K562 treated with DMSO at 1 percent for 4 hours (cell line): ENCODE data around the gene NELFB. TPM values are rescaled to one million over a fixed set of nuclear protein-coding genes. Genes with fewer than 3 reads are reported as not detected.

Source experiments
- total RNA-seq: library from RNA; unstranded; fragments of 300-600 nt; gene quantifications from 2 replicates; pipeline ENCODE4 v1.2.3, GENCODE V29; 2022; ENCODE audit not compliant: insufficient read depth

Gene NELFB
- 84.5 and 89.8 TPM in 2 replicates for total RNA-seq

DNA sequence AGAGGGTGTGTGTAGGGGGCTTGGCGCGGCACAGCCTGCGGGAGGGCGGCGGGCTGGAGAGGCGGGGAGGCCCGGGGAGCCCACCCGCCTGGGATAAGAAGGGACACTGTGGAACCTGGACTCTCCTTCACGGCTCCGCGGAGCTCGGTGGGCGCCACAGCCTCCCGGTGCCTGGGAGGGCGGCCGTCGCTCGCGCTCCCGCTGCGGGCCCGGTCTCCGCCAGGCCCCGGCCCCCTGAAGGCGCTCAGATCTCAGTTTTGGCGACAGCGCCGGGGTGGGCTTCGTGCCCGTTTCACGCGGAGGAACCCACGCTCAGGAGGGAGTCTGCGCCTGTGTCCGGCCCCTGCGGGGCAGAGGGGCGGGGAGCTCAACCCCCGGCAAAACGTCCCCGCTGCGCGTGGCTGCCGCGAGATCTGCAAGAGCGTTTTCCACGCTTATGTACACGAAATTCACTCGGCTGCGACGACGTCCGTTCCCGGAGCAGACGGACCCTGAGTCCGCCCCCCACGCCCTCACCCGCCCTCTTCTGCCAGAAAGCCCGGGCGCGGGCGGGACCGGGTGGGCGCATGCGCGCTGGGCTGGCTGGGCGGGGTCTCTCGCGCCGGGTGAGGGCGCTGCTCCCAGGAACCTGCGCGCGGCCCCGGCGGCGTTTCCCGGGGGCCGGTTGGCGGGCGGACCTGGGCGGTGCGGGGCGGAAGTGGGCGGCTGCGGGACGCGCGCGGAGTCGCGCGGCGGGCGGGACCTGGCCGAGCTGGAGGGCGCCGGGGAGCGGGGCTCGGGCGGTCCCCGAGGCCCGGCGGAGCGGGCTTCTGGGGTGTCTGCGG lies at the start of gene NELFB:
TSS of gene NELFB (plus strand) at position 704 of the 824 bp plus-strand sequence.

DNA sequence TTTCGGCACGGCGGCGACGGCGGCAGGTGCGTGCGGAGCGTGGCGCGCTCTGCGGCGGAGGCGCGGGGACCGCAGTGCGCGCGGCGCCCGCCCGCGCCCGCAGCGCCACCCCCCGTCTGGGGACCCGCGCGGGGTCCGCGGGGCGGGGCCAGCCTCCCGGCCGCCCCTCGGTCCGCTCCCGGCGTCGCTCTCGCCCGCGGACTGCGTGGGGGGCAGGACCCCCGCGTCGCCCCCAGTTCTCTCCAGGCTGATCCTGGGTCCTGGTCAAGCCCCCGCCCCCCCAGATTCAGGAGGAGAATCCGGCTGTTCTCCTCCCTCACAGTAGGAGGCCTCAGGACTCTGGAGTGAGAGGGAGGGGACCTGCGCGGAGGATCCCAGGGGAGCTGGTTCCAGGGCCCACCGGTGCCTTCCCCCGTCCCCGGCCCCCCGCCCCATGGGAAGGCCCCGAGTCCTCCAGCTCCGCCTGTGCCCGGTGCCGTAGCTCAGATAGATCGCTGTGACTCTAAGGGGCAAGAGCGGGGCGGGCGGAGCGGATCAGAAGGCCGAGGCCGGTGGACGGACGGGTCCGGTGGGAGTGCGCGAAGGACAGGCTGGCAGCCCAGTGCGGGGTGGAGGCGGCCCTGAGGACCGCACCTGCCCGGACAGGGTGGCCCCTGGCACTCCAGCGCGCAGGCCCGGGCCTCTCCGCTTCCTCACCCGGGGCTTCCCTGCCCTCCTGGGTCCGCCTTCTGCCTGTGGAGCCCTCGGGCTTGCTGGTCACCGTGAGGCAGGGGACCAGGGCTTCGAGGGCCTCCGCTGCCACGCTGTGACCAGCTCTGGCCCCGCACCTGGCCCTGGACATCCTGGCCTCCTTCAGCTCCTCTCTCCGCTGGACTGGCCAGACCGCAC lies 32.7 kb upstream of the NELFB start, which contains the start of gene RNF208:
TSS of gene RNF208 (minus strand) at position 51 of the 888 bp plus-strand sequence. CDS start 1,028 bp downstream, outside the sequence.

DNA sequence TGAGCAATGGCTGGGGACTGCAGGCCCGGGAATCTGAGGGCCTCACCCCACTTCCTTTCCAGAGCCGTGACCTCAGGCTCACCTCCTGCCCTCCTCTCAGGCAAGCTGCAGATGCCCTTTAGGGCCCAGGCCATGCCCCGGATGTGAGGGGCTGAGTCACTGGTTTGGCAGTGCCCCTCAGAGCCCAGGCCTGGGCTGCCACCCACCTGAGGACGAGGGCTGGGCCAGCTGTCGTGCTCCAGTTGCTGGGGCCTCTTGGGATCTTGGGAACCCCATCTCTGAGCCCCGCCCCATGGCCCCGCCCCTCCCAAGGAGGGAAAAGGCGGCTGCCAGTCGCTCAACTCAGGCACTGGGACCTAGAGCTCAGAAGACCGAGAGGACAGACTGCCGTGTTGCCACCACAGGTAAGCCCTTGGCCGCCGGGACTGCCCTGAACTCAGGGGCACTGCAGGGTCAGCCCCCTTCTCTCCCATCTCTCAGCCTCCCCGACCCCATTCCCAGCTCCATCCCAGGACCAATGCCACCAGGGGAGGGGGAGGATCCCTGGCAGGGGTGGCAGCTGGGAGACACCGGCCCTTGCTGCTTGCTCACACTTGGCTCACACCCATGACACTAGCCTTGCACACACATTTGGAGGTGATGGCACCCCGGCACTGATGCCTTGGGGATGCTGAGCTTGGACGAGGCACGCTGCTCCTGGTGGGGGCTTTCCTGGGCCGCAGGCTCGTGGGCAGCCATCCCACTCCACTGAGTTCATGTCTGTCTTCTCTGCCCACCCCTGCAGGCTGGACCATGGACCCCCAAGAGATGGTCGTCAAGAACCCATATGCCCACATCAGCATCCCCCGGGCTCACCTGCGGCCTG lies 30.1 kb upstream of the NELFB start, which contains the start of gene CYSRT1:
TSS of gene CYSRT1 (plus strand) at position 345 of the 865 bp plus-strand sequence. CDS start at position 793, 448 bp downstream.

DNA sequence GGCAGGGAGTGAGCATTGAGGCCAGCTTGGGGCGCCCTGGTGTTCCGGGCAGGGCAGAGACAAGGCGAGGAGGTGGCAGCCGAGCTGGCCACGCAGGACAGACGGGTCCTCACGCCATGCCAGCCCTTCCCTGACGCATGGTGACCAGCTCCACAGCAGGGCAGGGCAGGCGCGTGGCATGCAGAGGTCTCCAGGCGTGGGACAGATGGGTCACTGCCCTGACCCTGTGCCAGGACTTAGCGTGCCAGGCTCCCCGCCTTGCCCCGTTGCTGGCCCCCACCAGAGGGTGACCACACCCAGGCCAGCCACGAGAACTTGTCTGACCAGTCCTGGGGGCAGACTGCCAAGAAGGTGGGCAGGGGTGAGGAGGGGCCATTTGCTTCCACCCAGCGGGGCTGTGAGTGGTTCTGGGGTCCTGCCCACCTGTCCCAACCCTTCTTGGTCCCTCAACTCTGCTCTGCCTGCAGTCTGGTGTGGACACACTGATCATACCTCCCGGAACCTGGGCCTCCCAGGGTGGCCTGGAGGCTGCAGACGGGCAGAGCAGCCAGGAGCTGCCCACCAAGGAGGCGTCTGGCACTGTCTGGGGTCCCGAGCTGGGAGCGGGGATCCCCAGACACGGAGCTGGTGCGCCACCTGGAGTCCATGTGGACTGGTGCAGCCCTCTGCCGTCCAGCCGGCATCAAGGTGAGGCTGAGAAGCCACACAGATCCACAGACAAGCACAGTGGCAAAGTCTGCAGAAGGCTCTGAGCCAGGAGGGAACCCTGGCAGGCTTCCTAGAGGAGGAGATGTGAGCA lies 27.9 kb upstream of the NELFB start, which contains the start of gene RNF224:
TSS of gene RNF224 (plus strand) at position 449 of the 799 bp plus-strand sequence. CDS start 834 bp downstream, outside the sequence.

DNA sequence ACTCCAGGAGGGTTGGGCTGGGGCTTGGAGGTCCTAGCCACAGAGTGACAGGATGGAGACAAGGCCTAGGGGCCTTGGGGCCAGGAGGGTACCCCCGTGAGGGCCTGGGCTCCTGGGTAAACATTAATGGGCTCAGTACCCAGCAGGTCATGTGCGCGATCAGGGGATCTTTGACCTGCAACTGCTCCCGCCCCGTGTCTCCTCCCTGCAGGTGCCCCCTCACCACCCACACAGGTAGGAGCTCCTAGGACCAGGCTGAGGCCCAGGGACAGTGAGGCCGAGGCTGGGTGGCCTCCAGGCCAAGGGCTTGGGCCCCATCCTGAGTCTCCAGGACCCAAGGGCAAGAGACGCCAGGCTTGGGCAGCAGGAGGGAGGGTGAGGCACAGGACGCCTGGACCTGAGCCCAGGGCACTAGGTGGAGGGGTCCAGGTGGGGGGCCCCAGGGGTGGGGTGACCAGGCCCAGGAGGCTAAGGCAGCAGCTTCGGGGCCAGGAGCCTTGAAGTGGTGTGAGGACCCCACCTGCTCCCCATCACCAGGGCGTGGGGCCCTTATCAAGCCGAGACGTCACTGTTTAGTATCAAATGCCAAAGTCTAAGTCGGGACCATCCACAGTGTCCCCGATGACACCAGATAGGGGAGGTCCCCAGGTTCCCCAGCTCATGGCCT lies 24.3 kb upstream of the NELFB start, which contains the start of gene SLC34A3:
TSS of gene SLC34A3 (plus strand) at position 197 of the 667 bp plus-strand sequence. CDS start 802 bp downstream, outside the sequence.

DNA sequence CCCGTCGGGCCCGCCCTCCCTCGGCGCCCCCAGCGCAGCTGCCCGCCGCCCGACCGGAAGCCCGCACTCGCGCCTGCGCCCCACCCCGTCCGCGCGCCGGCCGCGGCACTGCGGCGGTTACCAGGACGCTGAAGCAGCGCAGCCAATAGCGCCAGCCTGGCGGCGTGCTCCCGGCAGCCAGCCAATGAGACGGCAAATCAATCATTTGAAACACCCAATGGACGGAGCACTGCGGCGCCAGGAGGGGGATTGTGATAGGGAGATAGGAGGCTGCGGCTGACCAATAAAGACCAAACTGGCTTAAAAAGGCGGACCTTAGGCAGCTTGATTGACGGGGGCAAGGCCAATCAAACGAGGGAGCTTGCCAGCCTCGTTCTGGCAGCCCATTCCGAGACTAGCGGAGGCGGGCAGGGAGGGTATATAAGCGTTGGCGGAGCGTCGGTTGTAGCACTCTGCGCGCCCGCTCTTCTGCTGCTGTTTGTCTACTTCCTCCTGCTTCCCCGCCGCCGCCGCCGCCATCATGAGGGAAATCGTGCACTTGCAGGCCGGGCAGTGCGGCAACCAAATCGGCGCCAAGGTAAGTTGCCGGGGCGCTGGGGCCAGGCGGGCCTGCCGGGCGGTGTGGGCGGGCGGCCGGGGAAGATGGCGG lies 14.2 kb upstream of the NELFB start, which contains the start of gene TUBB4B:
TSS of gene TUBB4B (plus strand) at position 447 of the 649 bp plus-strand sequence. CDS start at position 521, 74 bp downstream.

DNA sequence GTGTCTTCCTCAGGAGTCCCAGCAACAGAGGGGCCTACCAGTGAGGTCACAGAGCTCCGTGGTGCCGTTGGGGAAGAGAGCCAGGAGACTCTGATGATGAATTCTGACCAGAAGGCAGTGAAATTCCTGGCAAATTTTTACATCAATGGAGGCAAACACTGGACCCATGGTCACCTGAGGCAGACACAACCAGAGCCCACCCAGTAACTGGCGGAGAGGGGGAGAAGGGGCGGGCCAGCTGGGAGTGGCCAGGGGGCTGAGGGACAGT lies 4.0 kb upstream of the NELFB start, which contains the start of gene STPG3:
TSS of gene STPG3 (plus strand) at position 93 of the 268 bp plus-strand sequence. CDS start at position 94, 1 bp downstream.

DNA sequence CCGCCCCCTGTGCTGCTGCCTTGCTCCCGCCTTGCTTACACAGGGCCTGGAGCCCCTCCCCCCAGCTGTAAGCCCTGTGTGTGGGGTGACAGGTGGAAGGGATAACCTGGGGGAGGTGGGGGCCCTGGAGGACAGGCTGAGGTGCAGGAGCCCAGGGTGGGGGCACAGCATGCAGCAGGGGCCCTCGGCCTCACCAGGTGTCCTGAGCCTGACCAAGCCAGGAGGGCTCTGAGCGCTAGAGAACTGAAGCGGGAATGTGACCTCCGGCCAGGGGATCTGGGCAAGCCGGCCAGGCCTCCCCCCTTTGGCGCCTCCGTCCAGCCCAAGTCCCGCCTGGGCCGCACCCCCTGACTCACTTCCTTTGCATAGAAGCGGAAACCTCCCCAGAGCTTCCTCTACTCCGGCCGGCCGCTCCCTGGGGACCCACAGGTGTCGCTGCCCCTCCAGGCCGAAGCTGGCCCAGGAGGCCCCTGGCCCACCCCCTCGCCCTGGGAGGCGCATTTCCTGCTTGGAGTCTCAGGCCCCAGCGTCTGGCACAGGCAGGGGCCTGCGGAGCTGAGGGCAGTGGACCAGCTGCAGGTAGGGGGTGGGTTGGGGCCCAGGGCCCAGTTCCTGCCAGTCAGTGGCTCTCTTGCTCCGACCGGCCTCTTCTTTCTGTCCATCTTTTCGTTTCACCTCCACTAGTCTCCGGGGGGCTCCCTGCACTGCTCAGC lies 22.4 kb downstream of the NELFB start, which contains the start of gene TOR4A:
TSS of gene TOR4A (plus strand) at position 398 of the 713 bp plus-strand sequence. CDS start 964 bp downstream, outside the sequence.

DNA sequence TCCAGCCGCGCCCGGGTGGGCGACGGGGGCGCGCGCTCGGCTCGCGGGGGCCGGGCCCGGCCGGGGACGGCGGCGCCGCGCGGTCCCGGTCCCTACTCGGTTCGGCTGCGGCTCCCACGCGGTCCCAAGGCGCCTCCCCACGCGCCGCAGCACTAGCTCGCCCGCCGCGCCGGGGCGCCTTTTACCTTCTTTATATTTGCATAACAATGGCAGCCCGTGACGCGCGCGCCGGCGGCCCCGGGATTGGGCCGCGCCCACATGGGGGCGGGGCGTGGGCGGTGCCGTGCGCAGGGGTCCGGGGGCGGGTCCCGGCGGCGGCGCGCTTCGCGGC lies 47.0 kb downstream of the NELFB start, which contains the start of gene NRARP:
TSS of gene NRARP (minus strand) at position 154 of the 331 bp plus-strand sequence. CDS start 343 bp downstream, outside the sequence.

Other genes with a start within 250 kb of the NELFB start
- 14.1 and 26.4 TPM in 2 replicates for gene ABCA2, start 227.1 kb upstream of the NELFB start, total RNA-seq
- gene FUT7, start 223.2 kb upstream of the NELFB start, total RNA-seq, result not detected in 2 replicates
- gene NPDC1, start 209.2 kb upstream of the NELFB start, total RNA-seq, result 0.52 and 1.0 TPM in 2 replicates
- not detected in 2 replicates for gene ENTPD2, start 201.3 kb upstream of the NELFB start, total RNA-seq
- gene SAPCD2, start 184.8 kb upstream of the NELFB start, total RNA-seq, result 27.1 and 30.1 TPM in 2 replicates
- gene UAP1L1, start 177.8 kb upstream of the NELFB start, total RNA-seq, result 9.4 and 14.1 TPM in 2 replicates
- 37.3 and 38.9 TPM in 2 replicates for gene MAN1B1, start 168.3 kb upstream of the NELFB start, total RNA-seq
- gene DPP7, start 140.6 kb upstream of the NELFB start, total RNA-seq, result 228 and 246 TPM in 2 replicates
- not detected in 2 replicates for gene GRIN1, start 116.2 kb upstream of the NELFB start, total RNA-seq
- not detected in 2 replicates for gene LRRC26, start 85.3 kb upstream of the NELFB start, total RNA-seq
- not detected in 2 replicates for gene TMEM210, start 83.3 kb upstream of the NELFB start, total RNA-seq
- 32.5 and 40.5 TPM in 2 replicates for gene ANAPC2, start 66.8 kb upstream of the NELFB start, total RNA-seq
- 203 and 207 TPM in 2 replicates for gene SSNA1, start 66.7 kb upstream of the NELFB start, total RNA-seq
- 26.9 and 34.8 TPM in 2 replicates for gene TPRN, start 54.6 kb upstream of the NELFB start, total RNA-seq
- 35.0 and 40.6 TPM in 2 replicates for gene TMEM203, start 49.7 kb upstream of the NELFB start, total RNA-seq
- 23.0 and 25.4 TPM in 2 replicates for gene NDOR1, start 49.6 kb upstream of the NELFB start, total RNA-seq
- gene RNF208, start 33.1 kb upstream of the NELFB start, total RNA-seq, result 6.2 and 6.7 TPM in 2 replicates
- 1.1 TPM in 1 of 2 replicates, not detected in the other for gene CYSRT1, start 30.2 kb upstream of the NELFB start, total RNA-seq
- gene RNF224, start 27.8 kb upstream of the NELFB start, total RNA-seq, result 0.99 TPM in 1 of 2 replicates, not detected in the other
- gene SLC34A3, start 24.4 kb upstream of the NELFB start, total RNA-seq, result not detected in 2 replicates
- gene TUBB4B, start 14.0 kb upstream of the NELFB start, total RNA-seq, result 816 and 880 TPM in 2 replicates
- not detected in 2 replicates for gene STPG3, start 4.0 kb upstream of the NELFB start, total RNA-seq
- 49.5 and 59.8 TPM in 2 replicates for gene TOR4A, start 22.4 kb downstream of the NELFB start, total RNA-seq
- 16.1 and 30.4 TPM in 2 replicates for gene NRARP, start 46.9 kb downstream of the NELFB start, total RNA-seq
- gene EXD3, start 167.8 kb downstream of the NELFB start, total RNA-seq, result 9.8 TPM in 2 replicates
- 1.1 and 1.8 TPM in 2 replicates for gene NOXA1, start 168.1 kb downstream of the NELFB start, total RNA-seq
- gene ENTPD8, start 186.0 kb downstream of the NELFB start, total RNA-seq, result not detected in 2 replicates
- 52.0 and 53.0 TPM in 2 replicates for gene NSMF, start 204.0 kb downstream of the NELFB start, total RNA-seq